Stimulated activated CD8-positive, alpha-beta memory T cell treated with anti-CD3 and anti-CD28 coated beads, Interleukin-4, amount 100 ng/mL, for 4 hours (primary cell): ENCODE measurements around the gene MAGI2.

Experiments used
- DNase-seq, 2 donors: peaks; one replicate each; pipeline ENCODE4 v3.0.0-alpha.2; 2020; ENCODE audit warnings: low read depth in 2 of 2, low spot score in 1 of 2

The MAGI2 gene

DNA sequence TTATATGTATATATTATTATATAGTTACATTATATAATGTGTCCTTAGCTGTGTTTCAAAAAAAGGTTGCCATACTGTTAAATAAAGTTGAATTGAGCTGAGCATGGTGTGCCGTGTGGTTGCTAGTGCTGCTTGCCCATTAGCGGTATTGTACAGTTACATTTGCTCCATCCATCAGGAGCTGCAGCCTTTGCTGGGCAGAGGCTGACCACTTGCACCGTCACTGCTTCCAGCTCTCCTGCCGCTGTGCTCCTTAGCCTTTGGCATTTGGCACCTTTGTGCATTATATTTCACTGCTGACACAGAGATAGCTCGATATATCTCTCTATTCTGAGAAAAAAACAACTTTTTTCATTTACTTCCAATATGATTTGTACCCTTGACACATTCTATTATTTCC, 1282.7 kb downstream of the MAGI2 start:
- no peak for DNase-seq

DNA sequence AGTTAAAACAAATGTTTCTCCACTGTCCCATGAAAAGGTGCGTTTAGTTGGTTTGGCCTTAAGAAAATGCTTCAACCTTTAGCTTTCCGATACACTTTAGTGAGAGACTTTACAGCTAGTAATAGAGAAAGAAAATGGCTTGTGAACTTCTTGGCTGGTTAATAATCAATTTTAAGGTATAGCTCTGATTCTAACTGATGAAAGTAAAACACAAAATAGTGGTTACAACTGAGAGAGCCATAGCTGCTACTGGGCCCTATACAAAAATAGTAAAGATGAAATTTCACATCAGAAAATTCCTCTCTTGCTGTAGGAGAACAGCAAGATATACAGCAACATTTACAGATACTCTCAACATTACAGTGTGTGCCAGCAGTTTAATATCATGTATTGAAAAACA, 1283.5 kb downstream of the MAGI2 start:
- no peak for DNase-seq

- DNase-seq: no peak
Measured at GRCh38 chr7:78168865-78169264, 1284.6 kb downstream of the MAGI2 start.

DNA sequence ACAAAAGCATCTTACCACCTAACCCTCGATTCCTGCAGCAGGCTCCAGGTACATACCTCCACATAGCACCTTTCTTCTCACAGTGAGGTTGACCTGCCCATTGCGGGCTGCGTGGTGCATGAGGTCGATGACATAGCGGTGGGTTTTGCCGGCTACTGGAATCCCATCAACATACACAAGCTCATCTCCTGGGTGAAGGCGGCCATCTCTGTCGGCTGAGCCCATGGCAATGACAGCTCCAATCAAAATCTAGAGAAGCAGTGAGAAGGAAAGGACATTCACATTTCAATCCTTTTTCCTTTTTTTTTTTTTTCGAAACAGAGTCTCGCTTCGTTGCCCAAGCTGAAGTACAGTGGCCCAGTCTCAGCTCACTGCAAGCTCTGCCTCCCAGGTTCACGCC, 1285.6 kb downstream of the MAGI2 start:
- DNase-seq: no peak

- DNase-seq: no peak
Measured at GRCh38 chr7:78165854-78166253, 1287.6 kb downstream of the MAGI2 start.

DNA sequence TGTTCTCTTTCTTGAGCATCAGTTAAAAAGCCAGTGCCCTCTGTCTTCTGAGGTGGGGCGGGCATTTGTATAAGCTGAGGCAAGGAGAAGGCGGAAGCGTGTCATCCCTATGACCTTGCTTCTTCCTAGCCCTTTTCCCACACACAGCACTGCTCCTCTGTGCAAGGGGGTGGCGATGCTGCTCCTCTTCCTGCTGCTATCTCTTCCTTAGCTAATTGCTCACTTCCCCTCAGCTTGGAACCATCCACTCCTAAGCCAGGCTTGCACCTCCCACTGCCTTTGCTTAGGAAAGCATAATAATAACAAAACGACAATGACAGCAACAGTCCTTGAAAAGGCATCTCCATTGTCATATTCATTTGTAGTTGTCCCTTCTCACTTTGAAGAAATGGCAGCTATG, 1288.0 kb downstream of the MAGI2 start:
- no peak for DNase-seq

DNA sequence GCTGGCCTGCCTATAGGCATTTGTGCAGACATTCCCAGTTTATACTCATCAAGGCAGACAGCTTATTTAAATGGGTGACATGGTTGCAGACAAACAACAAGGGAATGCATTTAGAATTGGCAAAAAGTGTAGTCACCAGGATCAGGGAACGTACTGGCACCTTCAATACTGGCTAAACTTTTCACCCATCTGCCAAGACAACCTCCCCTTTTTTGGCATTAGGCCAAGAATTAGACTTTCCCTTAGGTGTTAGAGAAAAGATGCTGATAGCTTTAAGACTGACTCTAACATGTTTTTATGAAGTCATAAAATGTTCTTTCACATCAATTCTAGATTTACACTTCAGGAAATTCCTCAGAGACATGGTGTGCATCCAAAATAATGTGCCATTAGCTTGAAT, 1289.0 kb downstream of the MAGI2 start:
- no peak for DNase-seq

DNA sequence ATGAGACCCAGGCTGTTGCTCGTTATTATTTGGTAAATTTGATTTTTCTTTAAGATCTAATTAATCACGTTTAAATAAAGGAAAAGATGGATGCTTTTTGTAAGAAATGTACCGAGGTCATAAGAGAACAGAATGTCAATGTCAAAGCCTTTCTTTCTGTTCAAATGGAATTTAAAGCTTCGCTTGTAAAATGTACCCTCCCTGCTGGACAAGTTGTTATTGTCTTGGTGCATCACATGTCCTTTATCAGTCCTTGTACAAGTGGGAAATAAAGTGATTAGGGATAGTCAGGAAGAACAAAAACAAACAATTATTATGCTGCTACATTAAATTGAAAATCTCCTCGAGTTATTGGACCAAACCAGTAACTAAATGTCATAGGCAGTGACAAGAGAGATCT, 1291.7 kb downstream of the MAGI2 start:
- no peak for DNase-seq

DNA sequence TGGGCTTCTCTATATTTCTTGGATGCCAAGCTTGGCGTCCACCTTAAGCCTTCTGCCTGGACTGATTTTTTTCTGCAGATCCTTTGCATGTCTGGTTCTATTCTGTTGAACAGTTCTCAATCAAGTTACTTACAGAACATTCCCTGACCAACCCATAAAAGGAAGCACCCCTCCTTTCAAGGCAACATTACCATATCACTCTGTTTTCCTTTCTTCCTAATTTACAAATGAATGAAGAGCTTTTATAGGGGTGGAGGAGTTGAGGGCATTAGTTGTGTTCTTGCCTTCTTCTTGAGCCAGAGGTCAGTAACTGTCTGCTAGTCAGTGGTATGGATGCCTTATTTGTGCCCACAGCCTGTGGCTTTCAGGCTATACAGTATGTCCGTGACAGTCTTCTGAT, 1293.9 kb downstream of the MAGI2 start:
- no peak for DNase-seq

DNA sequence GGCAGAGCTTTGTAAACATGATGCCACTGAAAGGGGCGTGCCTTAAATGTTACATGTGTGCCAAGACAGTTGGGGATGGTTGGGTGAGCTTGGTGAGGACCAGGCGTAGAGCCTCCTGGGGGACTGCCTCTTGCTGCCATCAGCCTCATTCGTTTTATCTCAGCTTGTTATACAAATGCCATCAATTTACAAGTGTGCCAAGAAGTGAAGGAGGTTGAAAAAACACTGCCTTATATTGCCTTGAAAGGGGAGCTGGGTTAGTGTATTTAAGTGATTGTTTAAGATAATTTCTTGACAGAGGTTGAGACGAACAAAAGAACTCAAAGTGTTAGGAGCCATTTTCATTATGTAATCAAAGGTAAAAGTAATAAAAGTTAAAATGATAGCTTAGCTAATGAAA, 1300.2 kb downstream of the MAGI2 start:
- DNase-seq: no peak

GRCh38 chr7:78151229-78151628, 1302.2 kb downstream of the MAGI2 start:
- no peak for DNase-seq

GRCh38 chr7:78149787-78150186, 1303.7 kb downstream of the MAGI2 start:
- DNase-seq: no peak

DNA sequence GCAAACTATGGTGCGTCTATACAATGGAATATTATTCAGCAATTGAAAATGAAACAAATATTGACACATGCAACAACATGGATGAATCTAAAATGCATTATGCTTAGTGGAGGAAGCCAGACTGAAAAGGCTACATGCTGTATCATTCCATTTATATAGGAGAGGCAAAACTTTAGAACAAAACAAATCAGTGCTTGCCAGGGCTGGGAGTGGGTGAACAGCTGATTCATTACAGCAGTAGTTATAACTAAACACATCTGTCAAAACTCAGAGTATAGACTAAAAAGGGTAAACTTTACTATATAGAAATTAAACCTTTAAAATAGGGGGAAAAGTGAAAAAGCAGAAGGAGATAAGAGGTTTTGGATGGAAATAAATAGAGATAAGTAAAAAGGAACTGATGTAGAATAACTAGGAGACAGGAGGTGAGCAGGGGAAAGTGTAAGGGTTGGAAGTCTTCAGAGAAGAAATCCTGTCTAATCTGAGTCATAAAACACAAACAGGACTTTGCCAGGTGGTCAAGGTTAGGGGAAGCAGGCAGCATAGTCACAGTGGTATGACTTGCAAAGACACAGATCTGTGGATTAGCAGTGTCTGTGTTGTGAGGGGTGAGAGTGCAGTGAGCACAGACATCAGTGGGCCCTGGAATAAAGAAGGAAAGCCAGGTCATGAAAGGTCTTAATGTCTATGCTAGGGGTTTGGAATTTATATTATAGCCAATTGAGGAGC, 1305.1 kb downstream of the MAGI2 start:
- DNase-seq: no peak

- no peak for DNase-seq
Measured at GRCh38 chr7:78146546-78146945, 1306.9 kb downstream of the MAGI2 start.

DNA sequence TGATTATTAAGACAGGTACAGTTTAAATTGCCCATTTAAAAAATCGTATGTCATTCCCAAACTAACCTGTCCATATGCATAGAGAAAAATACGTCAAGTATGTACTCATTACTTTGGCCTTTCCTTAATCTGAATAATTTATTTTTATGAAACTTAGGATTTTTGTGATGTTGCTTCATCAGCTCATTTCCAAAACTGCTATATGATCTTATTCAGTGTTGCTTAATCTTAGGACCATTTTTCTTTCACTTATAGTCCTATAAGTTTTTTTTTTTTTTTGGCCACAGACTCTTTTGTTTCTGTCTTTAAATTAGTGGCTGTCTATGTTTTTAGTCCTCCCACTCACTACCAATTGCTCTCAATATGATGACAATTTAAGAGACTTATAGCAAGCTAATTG, 1309.8 kb downstream of the MAGI2 start:
- DNase-seq: no peak

- DNase-seq: no peak
Measured at GRCh38 chr7:78141522-78142281, 1311.8 kb downstream of the MAGI2 start.

GRCh38 chr7:78140109-78140508, 1313.4 kb downstream of the MAGI2 start:
- no peak for DNase-seq

- DNase-seq: no peak
Measured at GRCh38 chr7:78139335-78139734, 1314.1 kb downstream of the MAGI2 start.

GRCh38 chr7:78134774-78135173, 1318.7 kb downstream of the MAGI2 start:
- no peak for DNase-seq

- no peak for DNase-seq
Measured at GRCh38 chr7:78134256-78134655, 1319.2 kb downstream of the MAGI2 start.

DNA sequence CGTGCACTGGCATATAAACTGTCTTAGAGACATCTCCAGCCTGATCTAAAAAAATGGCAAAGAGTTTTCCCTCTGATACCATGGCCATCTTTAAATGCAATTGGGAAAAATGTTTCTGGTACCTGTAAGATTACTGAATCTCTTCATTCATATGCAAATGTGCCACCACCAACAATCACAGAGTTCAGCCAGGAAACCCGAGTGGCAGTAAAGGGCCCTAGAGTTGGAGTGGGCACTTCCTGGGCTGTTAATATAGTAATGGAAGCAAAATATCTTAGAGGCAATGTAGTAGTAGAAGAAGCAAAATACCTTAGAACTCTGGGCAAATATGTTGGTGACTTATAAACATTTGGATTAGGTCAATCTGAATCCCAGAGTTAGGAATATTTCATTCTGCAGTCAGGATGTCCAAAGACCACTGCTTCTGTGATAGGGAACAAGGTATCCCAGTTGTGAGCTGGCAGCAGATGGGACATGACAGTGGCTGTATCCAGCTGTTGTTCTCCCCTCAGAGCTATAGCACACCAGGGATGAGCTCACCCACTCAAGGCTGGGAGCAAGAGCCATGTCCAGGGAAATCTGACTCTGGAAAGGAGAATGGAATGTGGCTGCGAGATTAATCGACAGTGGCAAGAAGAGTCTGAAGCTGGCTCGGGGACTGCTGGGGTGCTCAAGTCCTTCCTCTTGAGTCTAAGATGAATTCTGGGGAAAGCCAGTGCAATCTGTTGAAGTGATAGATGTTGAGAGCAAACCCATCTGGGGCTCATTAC, 1322.8 kb downstream of the MAGI2 start:
- no peak for DNase-seq

GRCh38 chr7:78129865-78130264, 1323.6 kb downstream of the MAGI2 start:
- no peak for DNase-seq
